HepG2 (cell line): Measurements from ENCODE around the gene CAPN15. TPM values are rescaled to one million over a fixed set of nuclear protein-coding genes. Genes with fewer than 3 reads are reported as not detected.

Source experiments
- ATAC-seq: fragments of 200-7000 bp; cut with Tn5 transposase; 3 replicates; pipeline ENCODE4 v1.9.1; 2020; ENCODE audit warnings: mild to moderate bottlenecking, moderate library complexity
- BruUV-seq: library from RNA; stranded (reverse); fragments of 400-500 nt; replicated peaks from 2 replicates; lab custom pipeline; 2021; lab: Mats Ljungman, UMichigan
- CTCF ChIA-PET: fragments of 300-600 bp; formaldehyde crosslinking; extraction: SDS; loops from one replicate; lab custom pipeline; 2021; ENCODE audit warnings: low total read pairs, inconsistent platforms, low intra/inter-chr PET ratio; lab: Yijun Ruan, JAX
- POLR2A ChIA-PET: fragments of 350-600 bp; sonication (Branson Sonifier 250); formaldehyde crosslinking; loops from one replicate; lab custom pipeline; 2020; ENCODE audit warnings: antibody characterized with exemption, inconsistent platforms; lab: Yijun Ruan, JAX
- DNase-seq: peaks from one replicate; pipeline ENCODE4 v3.0.0-alpha.2; 2015; ENCODE audit warnings: low spot score
- FAIRE-seq: peaks from 3 replicates; lab custom pipeline; 2011; peaks lifted over from hg19 to GRCh38; lab: Jason Lieb, UNC
- H2AFZ ChIP-seq: one replicate; pipeline ENCODE4 v1.6.1; 2011; ENCODE audit warnings: low read length, inconsistent platforms
- H3K27ac ChIP-seq: fragments of 300-600 bp; 3 replicates; pipeline ENCODE4 v1.8.0; 2011; ENCODE audit warnings: mixed run types, mild to moderate bottlenecking, mixed read lengths, low read length, inconsistent platforms; ENCODE audit not compliant: insufficient read depth; ENCODE audit errors: extremely low read length
- H3K27me3 ChIP-seq, 2 experiments: fragments of 200-600 bp in 1 of 2; 2 replicates in 1 of 2; 3 replicates in 1 of 2; pipeline versions ENCODE4 v1.6.0 to v1.8.0; 2011; ENCODE audit warnings: low read length in 2 of 2, mild to moderate bottlenecking in 2 of 2, moderate library complexity in 2 of 2, inconsistent platforms in 1 of 2; ENCODE audit not compliant: insufficient read depth in 2 of 2, control insufficient read depth in 1 of 2
- H3K36me3 ChIP-seq, 2 experiments: fragments of 200-600 bp in 1 of 2; replicated peaks in 1 of 2; 2 replicates in 1 of 2; 3 replicates in 1 of 2; pipeline versions ENCODE4 v1.5.1 to v1.8.0; 2011; ENCODE audit warnings: low read length in 2 of 2, inconsistent platforms in 1 of 2; ENCODE audit not compliant: insufficient read depth in 2 of 2, control insufficient read depth in 1 of 2
- H3K4me1 ChIP-seq: 2 replicates; pipeline ENCODE4 v1.5.1; 2012; ENCODE audit warnings: low read length, inconsistent platforms; ENCODE audit not compliant: insufficient read depth
- H3K4me2 ChIP-seq: 2 replicates; pipeline ENCODE4 v1.6.0; 2011; ENCODE audit warnings: low read depth, low read length, inconsistent platforms
- H3K4me3 ChIP-seq, 3 experiments: fragments of 200-600 bp in 1 of 3; sonication (generic), shearing (Covaris generic) in 1 of 3; replicated peaks in 1 of 3; 2 replicates each; pipeline ENCODE4 v1.5.1; 2011 to 2016; ENCODE audit warnings: low read length in 3 of 3, inconsistent platforms in 2 of 3, low read depth in 2 of 3, mild to moderate bottlenecking in 2 of 3, control low read depth in 1 of 3, mixed read lengths in 1 of 3; ENCODE audit not compliant: insufficient read depth in 1 of 3
- H3K79me2 ChIP-seq: one replicate; pipeline ENCODE4 v1.6.1; 2011; ENCODE audit warnings: low read length, inconsistent platforms; ENCODE audit not compliant: insufficient read depth
- H3K9ac ChIP-seq: 2 replicates; pipeline ENCODE4 v1.6.0; 2011; ENCODE audit warnings: mild to moderate bottlenecking, low read depth, low read length, inconsistent platforms; ENCODE audit not compliant: insufficient read depth
- H3K9me3 ChIP-seq: 2 replicates; pipeline ENCODE4 v1.5.1; 2012; ENCODE audit warnings: mild to moderate bottlenecking, low read length
- H4K20me1 ChIP-seq: 2 replicates; pipeline ENCODE4 v1.6.0; 2011; ENCODE audit warnings: inconsistent platforms, mild to moderate bottlenecking, low read length, moderate library complexity; ENCODE audit not compliant: insufficient read depth
- AHR ChIP-seq: IDR thresholded peaks from 2 replicates; pipeline ENCODE4 v1.6.1; 2018; ENCODE audit warnings: missing genetic modification reagents, missing compliant biosample characterization
- CCDC6 ChIP-seq: sonication (generic); formaldehyde crosslinking; IDR thresholded peaks from 2 replicates; pipeline ENCODE4 v1.8.1; 2022; ENCODE audit warnings: mild to moderate bottlenecking, missing genetic modification reagents, moderate library complexity
- DZIP1 ChIP-seq: sonication (generic); formaldehyde crosslinking; IDR thresholded peaks from 2 replicates; pipeline ENCODE4 v1.5.0; 2020; ENCODE audit warnings: mild to moderate bottlenecking, missing genetic modification reagents
- POLR2AphosphoS2 ChIP-seq: IDR thresholded peaks from 2 replicates; pipeline ENCODE4 v1.6.1; 2011; ENCODE audit warnings: low read depth, low read length, improper control_type of control experiment
- RBFOX2 ChIP-seq: fragments of 200-400 bp; formaldehyde crosslinking; IDR thresholded peaks from 2 replicates; pipeline ENCODE4 v1.6.1; 2017; ENCODE audit warnings: low read depth, mild to moderate bottlenecking, low read length
- REL ChIP-seq: sonication (generic); formaldehyde crosslinking; conservative IDR thresholded peaks from 2 replicates; pipeline ENCODE4 v1.8.0; 2022; ENCODE audit warnings: mild to moderate bottlenecking, missing genetic modification reagents, moderate library complexity
- SMYD3 ChIP-seq: sonication (generic); formaldehyde crosslinking; IDR thresholded peaks from 2 replicates; pipeline ENCODE4 v1.8.1; 2023; ENCODE audit warnings: mild to moderate bottlenecking, missing genetic modification reagents
- ZBTB3 ChIP-seq: sonication (generic); formaldehyde crosslinking; IDR thresholded peaks from 2 replicates; pipeline ENCODE4 v1.4.0; 2020; ENCODE audit warnings: low read depth, mild to moderate bottlenecking, moderate library complexity, missing genetic modification reagents, borderline replicate concordance
- ZNF687 ChIP-seq: sonication (generic); formaldehyde crosslinking; IDR thresholded peaks from 2 replicates; pipeline ENCODE4 v1.5.1; 2020; ENCODE audit warnings: mild to moderate bottlenecking, missing genetic modification reagents, moderate library complexity
- ZNF710 ChIP-seq: sonication (generic); formaldehyde crosslinking; IDR thresholded peaks from 2 replicates; pipeline ENCODE4 v1.5.0; 2020; ENCODE audit warnings: mild to moderate bottlenecking, missing genetic modification reagents, borderline replicate concordance
- ZNF781 ChIP-seq: sonication (generic); formaldehyde crosslinking; IDR thresholded peaks from 2 replicates; pipeline ENCODE4 v1.5.1; 2020; ENCODE audit warnings: borderline replicate concordance, mild to moderate bottlenecking, missing genetic modification reagents; ENCODE audit errors: not compliant biosample characterization
- WGBS: methylation state at CpG from one replicate; pipeline ENCODE4 v1.1.6; 2017; ENCODE audit warnings: low lambda C conversion rate; 5-methylcytosine and 5-hydroxymethylcytosine counted together
- in situ Hi-C: cut with HindIII; loops from 2 replicates; pipeline ENCODE4 v1.10.0; 2017; ENCODE audit warnings: low pct_unique_long_range_greater_than_20kb; ENCODE audit not compliant: extremely low pct_ligation_motif_present
- intact Hi-C: fragments of 100-400 bp; cut with micrococcal nuclease; formaldehyde crosslinking; loops from one replicate; pipeline ENCODE4 v1.10.0; 2022; ENCODE audit not compliant: unreplicated experiment
- polyA plus RNA-seq, 8 experiments: library from polyadenylated mRNA; depleted of rRNA in 3 of 8; stranded (reverse) in 7 of 8; unstranded in 1 of 8; fragments of >200 nt; fragmentation: Illumina TruSeq in 4 of 8; extraction: Trizol in 4 of 8; gene quantifications; 2 replicates each; pipeline versions ENCODE4 v1.2.1 to v1.2.3, GENCODE V29; 2011 to 2016; ENCODE audit warnings: low read depth in 4 of 8, missing spikeins in 1 of 8, mixed read lengths in 1 of 8; ENCODE audit not compliant: insufficient read depth in 1 of 8
- total RNA-seq, 5 experiments: library from RNA; depleted of rRNA; stranded (reverse); fragments of >200 nt; fragmentation: Illumina TruSeq; extraction: Trizol; gene quantifications; 2 replicates each; pipeline ENCODE4 v1.2.3, GENCODE V29; 2016; ENCODE audit warnings: low read depth in 1 of 5

Gene CAPN15
- total and polyA plus RNA-seq, 2 of the 13 experiments (the other 11 are each of a cell fraction or from before 2014, with no cell fraction given): 14.9 to 24.5 TPM

GRCh38 chr16:505479-506245 is 21.9 kb upstream of the CAPN15 start (continued):
- TF ChIP-seq ZNF687 (CRISPR knock-in tag) (peak; percentile 29; the same call in 1 of the 2 replicates), RBFOX2 (0 out of 2 replicates have a peak, but pooled peaks have one; percentile 37)

GRCh38 chr16:506246-506546 is 21.3 kb upstream of the CAPN15 start:
- DNase-seq: no peak
- WGBS: 96% methylated on average over 3 of the region's 7 CpGs
- ChIA-PET POLR2A (interaction anchor here (0.8 kb wide), 1 partner anchor 28 kb away, joined by 4 read pairs; no protein-coding TSS in a partner anchor), CTCF (no interaction called here)
- no TSS peak for BruUV-seq
- Histone ChIP-seq H3K27me3 (no peaks in the 10 kb centered on the region), H3K9ac (no peak overlapping the region), H2AFZ (no peak overlapping the region), H3K4me1 (peaks cover 65% of the 10 kb centered on the region), H3K9me3 (no peaks in the 10 kb centered on the region), H3K4me3 (no peak overlapping the region), H3K27ac (peak overlapping the region; percentile 18), H3K4me2 (no peak overlapping the region), H3K79me2 (peaks cover 5% of the 10 kb centered on the region), H3K36me3 (peaks cover 8 to 21% of the 10 kb centered on the region in 2 experiments; a peak in 3 of 5 replicates), H4K20me1 (no peaks in the 10 kb centered on the region)
- in situ Hi-C loops (no loop called here), intact Hi-C loops (no loop called here)
- FAIRE-seq: no peak
- no peak for ATAC-seq
- TF ChIP-seq CCDC6 (CRISPR knock-in tag) (no peak), SMYD3 (CRISPR knock-in tag) (no peak), POLR2AphosphoS2 (no peak), DZIP1 (CRISPR knock-in tag) (no peak), REL (CRISPR knock-in tag) (no peak), ZBTB3 (CRISPR knock-in tag) (no peak), ZNF781 (CRISPR knock-in tag) (no peak), AHR (CRISPR knock-in tag) (no peak), ZNF710 (CRISPR knock-in tag) (no peak)
